AG04450 (cell line): ENCODE measurements around the gene UBFD1. TPM values are rescaled to one million over a fixed set of nuclear protein-coding genes. Genes with fewer than 3 reads are reported as not detected.
A peak's percentile ranks its signal among the peaks of the same experiment; 100 is the strongest.
"Not testable (repeated sequence)": the region's sequence is repeated elsewhere in the genome, so short reads cannot be mapped to it uniquely, and the experiment has no call there.

ENCODE experiments used
- CTCF ChIA-PET: fragments of 300-600, 350-600 bp; formaldehyde crosslinking; extraction: SDS; loops from one replicate; lab custom pipeline; 2022; ENCODE audit warnings: antibody characterized with exemption, inconsistent platforms; lab: Charles Lee
- POLR2A ChIA-PET: fragments of 350-600 bp; formaldehyde crosslinking; extraction: SDS; loops from one replicate; lab custom pipeline; 2021; ENCODE audit warnings: antibody characterized with exemption, inconsistent platforms; lab: Yijun Ruan, JAX
- DNase-seq: peaks from one replicate; pipeline ENCODE4 v3.0.0-alpha.2; 2011; ENCODE audit warnings: low read depth, low spot score
- H3K27ac ChIP-seq: one replicate; pipeline ENCODE4 v1.5.1; 2012; ENCODE audit warnings: low read depth, low read length, control low read depth
- H3K27me3 ChIP-seq: one replicate; pipeline ENCODE4 v1.6.0; 2012; ENCODE audit warnings: low read length; ENCODE audit not compliant: control insufficient read depth, insufficient read depth
- H3K4me3 ChIP-seq: 2 replicates; pipeline ENCODE4 v1.5.1; 2011; ENCODE audit warnings: mild to moderate bottlenecking, low read depth, low read length, control low read depth
- H3K9me3 ChIP-seq: 2 replicates; pipeline ENCODE4 v1.5.1; 2012; ENCODE audit warnings: low read length; ENCODE audit not compliant: control insufficient read depth, insufficient read depth
- CTCF ChIP-seq: IDR thresholded peaks from 2 replicates; pipeline ENCODE4 v1.5.1; 2011; ENCODE audit warnings: low read depth, low read length, control low read depth, inconsistent platforms
- polyA plus RNA-seq: library from polyadenylated mRNA; depleted of rRNA; stranded (reverse); fragments of >200 nt; gene quantifications from 2 replicates; pipeline ENCODE4 v1.2.3, GENCODE V29; 2011

UBFD1 gene
- polyA plus RNA-seq, 1 experiment: 101 TPM

- Histone ChIP-seq H3K4me3 (no peak overlapping the region), H3K27ac (peak overlapping the region; percentile 21), H3K27me3 (no peaks in the 10 kb centered on the region), H3K9me3 (no peaks in the 10 kb centered on the region)
- TF ChIP-seq CTCF: no peak
- DNase-seq: no peak
- CTCF ChIA-PET: interaction anchor here (0.6 to 1.1 kb wide), 2 partner anchors 18 to 36 kb away, joined by 4 to 9 read pairs; partner anchors contain the start of gene NDUFAB1
- POLR2A ChIA-PET: no interaction called here
Observed at GRCh38 chr16:23578101-23578830, 20.7 kb downstream of the UBFD1 start.

- CTCF ChIA-PET: no interaction called here
- Histone ChIP-seq H3K27me3 (no peaks in the 10 kb centered on the region), H3K27ac (no peak overlapping the region), H3K4me3 (no peak overlapping the region), H3K9me3 (no peaks in the 10 kb centered on the region)
- POLR2A ChIA-PET: no interaction called here
- no peak for TF ChIP-seq CTCF
- no peak for DNase-seq
Observed at GRCh38 chr16:23579371-23579770, 21.8 kb downstream of the UBFD1 start.

- TF ChIP-seq CTCF: no peak
Observed at GRCh38 chr16:23580391-23580790, 22.9 kb downstream of the UBFD1 start.

GRCh38 chr16:23581764-23582163, 24.2 kb downstream of the UBFD1 start:
- CTCF ChIA-PET: interaction anchor here (1.1 to 1.9 kb wide), 2 partner anchors 15 to 24 kb away, joined by 4 to 6 read pairs; partner anchors contain the start of gene UBFD1
- Histone ChIP-seq H3K27me3 (no peaks in the 10 kb centered on the region), H3K4me3 (no peak overlapping the region), H3K27ac (no peak overlapping the region), H3K9me3 (no peaks in the 10 kb centered on the region)
- POLR2A ChIA-PET: interaction anchor here (0.7 to 1.1 kb wide), 2 partner anchors 51 to 1452 kb away, joined by 3 to 4 read pairs; no protein-coding TSS in a partner anchor
- DNase-seq: no peak
- no peak for TF ChIP-seq CTCF

More at GRCh38 chr16:23580391-23580790, 22.9 kb downstream of the UBFD1 start:
- CTCF ChIA-PET: interaction anchor here (1.0 kb wide), 1 partner anchor 16 kb away, joined by 3 read pairs; no protein-coding TSS in a partner anchor
- no peaks in the 10 kb centered on the region for H3K9me3 ChIP-seq
- H3K27ac ChIP-seq: no peak overlapping the region
- H3K27me3 ChIP-seq: no peaks in the 10 kb centered on the region
- POLR2A ChIA-PET: interaction anchor here (1.1 kb wide), 1 partner anchor 50 kb away, joined by 3 read pairs; no protein-coding TSS in a partner anchor
- no peak for DNase-seq
- no peak overlapping the region for H3K4me3 ChIP-seq

GRCh38 chr16:23583271-23583670, 25.7 kb downstream of the UBFD1 start:
- CTCF ChIA-PET, H3K9me3 ChIP-seq, H3K27me3 ChIP-seq, H3K27ac ChIP-seq, DNase-seq, H3K4me3 ChIP-seq: not testable (repeated sequence)
- POLR2A ChIA-PET: interaction anchor here (0.7 kb wide), 1 partner anchor 94 kb away, joined by 3 read pairs; no protein-coding TSS in a partner anchor
